ENCODE data around the gene ARPC1A.

GRCh38 chr7:99326408-99326782, 697 bp downstream of the ARPC1A start:
- TF ChIP-seq CTCF (conservative IDR thresholded peaks at IDR 0.05 in 1 of 2, IDR thresholded peaks at IDR 0.05 in 1 of 2; ENCODE audit: low read depth in 1 of 2, low read length in 2 of 2), result no peak
- TF ChIP-seq EZH2 (IDR thresholded peaks at IDR 0.05; ENCODE audit: low read length, missing control alignments), result no peak

All from fibroblast of lung (primary cell).